ENCODE measurements around the gene HSPA12B. TPM values are rescaled to one million over a fixed set of nuclear protein-coding genes. Genes with fewer than 3 reads are reported as not detected.
A peak's percentile ranks its signal among the peaks of the same experiment; 100 is the strongest.

Gene HSPA12B
- total and polyA plus RNA-seq, 2 donors from 2014 or later: 8.7 to 18.9 TPM

GRCh38 chr20:3795511-3796468 is 63.3 kb downstream of the HSPA12B start, which contains the start of gene CDC25B:
TSS of gene CDC25B (plus strand) at chr20:3796310. CDS start at chr20:3796532, 222 bp downstream.
- Histone ChIP-seq H3K4me3 (ENCODE audit: low read length in 3 of 3) (peak within 1 kb of the TSS; percentile 70 to 92 (median 79)), H3K27ac (ENCODE audit: low read depth in 2 of 2, low read length in 2 of 2) (peak within 1 kb of the TSS; percentile 97), H3K27me3 (ENCODE audit: control insufficient read depth, insufficient read depth, low read length) (no peaks in the 10 kb centered on the region), H3K36me3 (ENCODE audit: control insufficient read depth in 2 of 3, insufficient read depth in 3 of 3, low read length in 3 of 3) (no peaks in the 10 kb centered on the region), H3K4me1 (ENCODE audit: control insufficient read depth in 2 of 3, insufficient read depth in 2 of 3, low read depth in 1 of 3, low read length in 3 of 3) (peaks cover 0 to 16% (median 3%) of the 10 kb centered on the region in 3 donors), H3K9ac (ENCODE audit: low read length in 3 of 3) (peak within 1 kb of the TSS; percentile 50 to 98 (median 71)), H3K9me3 (ENCODE audit: control insufficient read depth in 2 of 3, insufficient read depth in 1 of 3, low read length in 3 of 3) (no peaks in the 10 kb centered on the region)
- intact Hi-C loops (cut with DNase I): no loop called here
- peak; percentile 9 for TF ChIP-seq CTCF (IDR thresholded peaks at IDR 0.05; ENCODE audit: borderline replicate concordance, extremely low read depth, insufficient read depth)
- DNase-seq: peak; percentile 95 to 97 (median 96)
- FAIRE-seq: no peak

- no peak for TF ChIP-seq CTCF (IDR thresholded peaks at IDR 0.05; ENCODE audit: borderline replicate concordance, extremely low read depth, insufficient read depth)
- H3K27me3 ChIP-seq (ENCODE audit: control insufficient read depth, insufficient read depth, low read length): no peaks in the 10 kb centered on the region
- intact Hi-C loops (cut with DNase I): no loop called here
- no peaks in the 10 kb centered on the region for H3K36me3 ChIP-seq (ENCODE audit: control insufficient read depth in 2 of 3, insufficient read depth in 3 of 3, low read length in 3 of 3)
- no peak for FAIRE-seq
- no peaks in the 10 kb centered on the region for H3K9me3 ChIP-seq (ENCODE audit: control insufficient read depth in 2 of 3, insufficient read depth in 1 of 3, low read length in 3 of 3)
- no peak overlapping the region for H3K27ac ChIP-seq (ENCODE audit: low read depth in 2 of 2, low read length in 2 of 2)
- peaks cover 0 to 16% (median 3%) of the 10 kb centered on the region in 3 donors for H3K4me1 ChIP-seq (ENCODE audit: control insufficient read depth in 2 of 3, insufficient read depth in 2 of 3, low read depth in 1 of 3, low read length in 3 of 3)
- peak in 1 of 5 donors; percentile 82 for DNase-seq
- no peak overlapping the region for H3K9ac ChIP-seq (ENCODE audit: low read length in 3 of 3)
- peak overlapping the region; percentile 34 to 41 (median 39) for H3K4me3 ChIP-seq (ENCODE audit: low read length in 3 of 3)
Observed at GRCh38 chr20:3796477-3797225, 64.2 kb downstream of the HSPA12B start.

- no peak overlapping the region for H3K27ac ChIP-seq (ENCODE audit: low read depth in 2 of 2, low read length in 2 of 2)
- H3K4me3 ChIP-seq (ENCODE audit: low read length in 3 of 3): no peak overlapping the region
- peaks cover 0 to 16% (median 3%) of the 10 kb centered on the region in 3 donors for H3K4me1 ChIP-seq (ENCODE audit: control insufficient read depth in 2 of 3, insufficient read depth in 2 of 3, low read depth in 1 of 3, low read length in 3 of 3)
- no peaks in the 10 kb centered on the region for H3K9me3 ChIP-seq (ENCODE audit: control insufficient read depth in 2 of 3, insufficient read depth in 1 of 3, low read length in 3 of 3)
- no peak for FAIRE-seq
- H3K27me3 ChIP-seq (ENCODE audit: control insufficient read depth, insufficient read depth, low read length): no peaks in the 10 kb centered on the region
- intact Hi-C loops (cut with DNase I): no loop called here
- H3K36me3 ChIP-seq (ENCODE audit: control insufficient read depth in 2 of 3, insufficient read depth in 3 of 3, low read length in 3 of 3): no peaks in the 10 kb centered on the region
- peak in 1 of 5 donors; percentile 50 for DNase-seq
- TF ChIP-seq CTCF (IDR thresholded peaks at IDR 0.05; ENCODE audit: borderline replicate concordance, extremely low read depth, insufficient read depth): no peak
- H3K9ac ChIP-seq (ENCODE audit: low read length in 3 of 3): no peak overlapping the region
Observed at GRCh38 chr20:3797226-3797545, 64.7 kb downstream of the HSPA12B start.

Measured in kidney (tissue), 14 donors.